ENCODE measurements around the gene UNC13B.
"Not testable (repeated sequence)": the region's sequence is repeated elsewhere in the genome, so short reads cannot be mapped to it uniquely, and the experiment has no call there.

Gene UNC13B

DNA sequence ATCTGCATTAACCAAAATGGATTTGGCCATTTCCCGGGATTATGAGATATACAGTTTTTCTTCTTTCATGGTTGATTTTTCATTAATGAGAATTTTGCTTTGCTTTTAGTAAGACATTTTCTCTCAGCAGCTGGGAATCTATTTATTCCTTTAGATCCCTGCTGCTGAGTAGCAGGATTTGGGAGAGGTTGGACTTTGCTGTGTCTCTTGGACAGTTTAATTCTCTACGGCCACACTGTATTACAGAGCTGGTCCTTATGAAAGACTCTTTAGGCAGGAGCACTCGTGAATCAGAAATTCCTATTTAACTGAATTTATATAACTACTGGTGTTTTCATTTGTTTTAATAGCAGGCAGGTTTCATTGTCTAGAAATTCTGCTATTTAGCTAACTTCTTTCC, 1.6 kb downstream of the UNC13B start:
- no peak overlapping the region for H3K4me3 ChIP-seq (ENCODE audit: insufficient read depth, low read depth, low read length, poor library complexity, severe bottlenecking)

DNA sequence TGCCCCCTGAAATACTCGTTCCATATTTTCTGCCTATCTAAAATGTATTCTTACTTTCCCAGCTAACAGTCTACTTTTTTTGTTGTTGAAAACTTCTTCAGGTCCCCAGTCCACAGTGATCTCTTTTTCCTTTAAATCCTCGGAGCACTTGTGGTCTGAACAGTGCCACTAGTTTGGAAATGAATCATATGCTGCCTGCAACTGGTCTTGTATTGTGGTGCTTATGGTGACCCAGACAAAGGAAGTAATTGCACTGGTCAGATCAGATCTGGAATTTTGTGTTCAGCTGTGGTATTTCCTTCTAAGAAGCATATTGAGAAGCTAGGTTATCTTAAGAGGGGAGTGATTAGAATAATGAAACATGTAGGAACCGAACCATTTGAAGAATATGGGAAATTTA, 2.9 kb downstream of the UNC13B start:
- Histone ChIP-seq H3K27ac (ENCODE audit: insufficient read depth, low read length, poor library complexity, severe bottlenecking) (no peak overlapping the region), H3K9me3 (ENCODE audit: control insufficient read depth, low read length) (no peaks in the 10 kb centered on the region), H3K36me3 (ENCODE audit: control insufficient read depth, insufficient read depth, low read length) (no peaks in the 10 kb centered on the region), H3K4me3 (ENCODE audit: insufficient read depth, low read depth, low read length, poor library complexity, severe bottlenecking) (no peak overlapping the region), H3K4me1 (ENCODE audit: control insufficient read depth, insufficient read depth, low read length, poor library complexity, severe bottlenecking) (no peaks in the 10 kb centered on the region), H3K27me3 (replicated peaks; ENCODE audit: control insufficient read depth, insufficient read depth, low read length, poor library complexity, severe bottlenecking) (no peaks in the 10 kb centered on the region)
- no peak for DNase-seq

More for the DNA sequence above, 1.6 kb downstream of the UNC13B start:
- H3K27me3 ChIP-seq (replicated peaks; ENCODE audit: control insufficient read depth, insufficient read depth, low read length, poor library complexity, severe bottlenecking), result no peaks in the 10 kb centered on the region
- no peaks in the 10 kb centered on the region for H3K9me3 ChIP-seq (ENCODE audit: control insufficient read depth, low read length)
- H3K4me1 ChIP-seq (ENCODE audit: control insufficient read depth, insufficient read depth, low read length, poor library complexity, severe bottlenecking), result peaks cover 2% of the 10 kb centered on the region
- no peak overlapping the region for H3K27ac ChIP-seq (ENCODE audit: insufficient read depth, low read length, poor library complexity, severe bottlenecking)
- H3K36me3 ChIP-seq (ENCODE audit: control insufficient read depth, insufficient read depth, low read length), result no peaks in the 10 kb centered on the region
- no peak for DNase-seq

DNA sequence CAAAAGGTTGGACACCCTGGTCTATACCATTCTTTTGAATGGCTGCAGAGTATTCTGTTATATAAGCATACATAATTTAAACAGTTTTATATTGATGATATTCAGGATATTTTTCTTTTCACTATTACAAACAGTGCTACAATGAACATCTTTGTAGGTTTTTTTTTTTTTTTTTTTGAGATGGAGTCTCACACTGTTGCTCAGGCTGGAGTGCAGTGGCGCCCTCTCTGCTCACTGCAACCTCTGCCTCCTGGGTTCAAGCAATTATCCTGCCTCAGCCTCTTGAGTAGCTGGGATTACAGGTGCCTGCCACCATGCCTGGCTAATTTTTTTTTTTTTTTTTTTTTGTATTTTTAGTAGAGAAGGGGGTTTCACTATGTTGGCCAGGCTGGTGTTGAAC, 5.6 kb downstream of the UNC13B start:
- H3K27me3 ChIP-seq (replicated peaks; ENCODE audit: control insufficient read depth, insufficient read depth, low read length, poor library complexity, severe bottlenecking); H3K4me1 ChIP-seq (ENCODE audit: control insufficient read depth, insufficient read depth, low read length, poor library complexity, severe bottlenecking); DNase-seq: not testable (repeated sequence)

DNA sequence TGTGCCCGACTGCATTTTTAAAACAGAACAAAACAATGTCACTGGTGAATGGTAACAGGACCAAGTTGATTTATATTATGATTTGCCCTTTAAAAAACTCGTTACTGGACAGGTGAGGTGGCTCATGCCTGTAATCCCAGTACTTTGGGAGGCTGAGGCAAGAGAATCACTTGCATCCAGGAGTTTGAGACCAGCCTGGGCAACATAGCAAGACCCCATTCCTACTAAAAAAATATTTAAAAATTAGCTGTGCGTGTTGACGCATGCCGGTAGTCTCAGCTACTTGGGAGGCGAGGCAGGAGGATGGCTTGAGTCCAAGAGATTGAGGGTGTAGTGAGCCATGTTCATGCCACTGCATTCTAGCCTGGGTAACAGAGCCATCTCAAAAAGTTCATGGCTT, 7.2 kb downstream of the UNC13B start:
- Histone ChIP-seq H3K4me3 (ENCODE audit: insufficient read depth, low read depth, low read length, poor library complexity, severe bottlenecking) (no peak overlapping the region), H3K27ac (ENCODE audit: insufficient read depth, low read length, poor library complexity, severe bottlenecking) (no peak overlapping the region), H3K27me3 (replicated peaks; ENCODE audit: control insufficient read depth, insufficient read depth, low read length, poor library complexity, severe bottlenecking) (no peaks in the 10 kb centered on the region), H3K36me3 (ENCODE audit: control insufficient read depth, insufficient read depth, low read length) (no peaks in the 10 kb centered on the region), H3K4me1 (ENCODE audit: control insufficient read depth, insufficient read depth, low read length, poor library complexity, severe bottlenecking) (no peaks in the 10 kb centered on the region), H3K9me3 (ENCODE audit: control insufficient read depth, low read length) (no peaks in the 10 kb centered on the region)
- DNase-seq, result no peak

More for the DNA sequence above, 5.6 kb downstream of the UNC13B start:
- H3K4me3 ChIP-seq (ENCODE audit: insufficient read depth, low read depth, low read length, poor library complexity, severe bottlenecking); H3K36me3 ChIP-seq (ENCODE audit: control insufficient read depth, insufficient read depth, low read length); H3K9me3 ChIP-seq (ENCODE audit: control insufficient read depth, low read length); H3K27ac ChIP-seq (ENCODE audit: insufficient read depth, low read length, poor library complexity, severe bottlenecking): not testable (repeated sequence)

DNA sequence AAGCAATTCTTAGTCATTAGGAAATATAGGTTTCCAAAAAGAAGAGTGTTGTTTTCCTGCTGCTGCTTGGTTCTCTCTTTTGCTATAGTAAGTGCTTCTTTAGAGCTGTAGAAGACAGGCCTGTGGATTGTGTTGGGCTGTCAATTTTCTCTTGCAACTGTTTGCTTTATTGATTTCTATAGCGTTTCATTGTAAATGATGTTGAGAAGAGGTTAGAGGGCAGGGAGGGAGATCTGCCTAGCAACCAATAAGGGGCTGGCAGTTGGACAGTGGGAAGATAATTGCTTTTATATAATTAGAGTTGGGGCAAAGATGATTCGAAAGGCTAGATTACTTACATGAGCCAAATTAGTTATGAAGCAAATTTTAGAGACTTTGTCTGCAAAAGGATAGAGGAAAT, 11.1 kb downstream of the UNC13B start:
- no peak for DNase-seq

DNA sequence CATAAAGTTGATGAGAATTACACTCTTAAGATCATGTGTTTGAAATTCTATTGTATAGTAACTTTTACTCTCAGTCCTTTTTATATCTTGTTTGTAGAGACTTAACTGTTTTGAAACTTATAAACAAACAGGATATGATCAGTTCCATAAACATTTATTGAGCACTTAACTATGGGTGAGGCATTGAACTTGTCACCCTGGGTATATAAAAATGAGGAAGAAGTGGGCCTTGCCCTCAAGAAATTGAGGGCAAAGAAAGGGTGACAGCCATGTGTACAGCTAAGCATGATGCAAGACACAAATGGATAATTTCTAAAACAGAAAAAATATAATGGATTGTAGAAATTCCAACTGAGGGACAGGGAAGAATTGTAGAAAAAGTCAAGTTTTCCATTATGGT, 15.7 kb downstream of the UNC13B start:
- no peaks in the 10 kb centered on the region for H3K27me3 ChIP-seq (replicated peaks; ENCODE audit: control insufficient read depth, insufficient read depth, low read length, poor library complexity, severe bottlenecking)
- no peak for DNase-seq
- H3K4me3 ChIP-seq (ENCODE audit: insufficient read depth, low read depth, low read length, poor library complexity, severe bottlenecking), result no peak overlapping the region
- no peaks in the 10 kb centered on the region for H3K36me3 ChIP-seq (ENCODE audit: control insufficient read depth, insufficient read depth, low read length)
- H3K4me1 ChIP-seq (ENCODE audit: control insufficient read depth, insufficient read depth, low read length, poor library complexity, severe bottlenecking), result no peaks in the 10 kb centered on the region
- H3K27ac ChIP-seq (ENCODE audit: insufficient read depth, low read length, poor library complexity, severe bottlenecking), result no peak overlapping the region
- no peaks in the 10 kb centered on the region for H3K9me3 ChIP-seq (ENCODE audit: control insufficient read depth, low read length)

More for the DNA sequence above, 11.1 kb downstream of the UNC13B start:
- Histone ChIP-seq H3K4me1 (ENCODE audit: control insufficient read depth, insufficient read depth, low read length, poor library complexity, severe bottlenecking) (no peaks in the 10 kb centered on the region), H3K27me3 (replicated peaks; ENCODE audit: control insufficient read depth, insufficient read depth, low read length, poor library complexity, severe bottlenecking) (no peaks in the 10 kb centered on the region), H3K27ac (ENCODE audit: insufficient read depth, low read length, poor library complexity, severe bottlenecking) (no peak overlapping the region), H3K36me3 (ENCODE audit: control insufficient read depth, insufficient read depth, low read length) (no peaks in the 10 kb centered on the region), H3K4me3 (ENCODE audit: insufficient read depth, low read depth, low read length, poor library complexity, severe bottlenecking) (no peak overlapping the region), H3K9me3 (ENCODE audit: control insufficient read depth, low read length) (no peaks in the 10 kb centered on the region)

DNA sequence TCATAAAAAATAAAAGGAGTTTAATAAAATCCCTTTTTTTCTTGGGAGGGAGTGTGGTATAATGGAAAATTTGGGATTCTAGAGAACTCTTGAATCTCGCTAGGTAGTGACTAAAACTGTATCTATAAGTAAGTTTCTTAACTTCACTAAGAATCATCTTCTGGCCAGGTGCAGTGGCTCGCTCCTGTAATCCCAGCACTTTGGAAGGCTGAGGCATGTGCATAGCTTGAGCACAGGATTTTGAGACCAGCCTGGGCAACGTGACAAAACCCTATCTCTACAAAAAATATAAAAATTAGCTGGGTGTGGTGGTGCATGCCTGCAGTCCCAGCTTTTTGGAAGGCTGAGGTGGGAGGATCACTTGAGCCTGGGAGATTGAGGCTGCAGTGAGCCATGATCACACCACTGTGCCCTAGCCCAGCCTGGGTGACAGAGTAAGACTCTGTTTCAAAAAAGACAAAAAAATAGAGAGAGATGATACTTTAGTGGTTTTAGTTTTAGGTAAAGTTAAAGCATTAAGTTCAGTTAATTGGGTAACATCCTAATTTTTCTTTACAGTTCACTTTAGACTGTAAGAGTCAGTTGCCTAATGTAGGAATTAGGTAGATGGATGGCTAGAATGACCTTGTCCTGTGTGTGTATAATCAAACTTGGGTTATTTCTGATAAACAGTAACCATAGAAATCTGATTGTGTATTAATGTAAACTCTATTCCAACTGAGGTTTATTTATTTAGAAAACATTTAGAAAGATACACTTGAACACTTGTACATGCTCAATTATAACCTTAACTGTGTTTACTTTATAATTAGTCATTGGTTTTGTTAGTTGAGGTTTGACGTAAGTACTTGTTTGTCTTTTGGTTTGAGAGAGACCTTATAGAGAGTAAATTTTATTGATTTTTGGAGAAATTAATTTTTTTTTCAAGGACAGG, 17.8 kb downstream of the UNC13B start:
- no peak for DNase-seq
- Histone ChIP-seq H3K27ac (ENCODE audit: insufficient read depth, low read length, poor library complexity, severe bottlenecking) (no peak overlapping the region), H3K4me3 (ENCODE audit: insufficient read depth, low read depth, low read length, poor library complexity, severe bottlenecking) (no peak overlapping the region), H3K9me3 (ENCODE audit: control insufficient read depth, low read length) (no peaks in the 10 kb centered on the region), H3K27me3 (replicated peaks; ENCODE audit: control insufficient read depth, insufficient read depth, low read length, poor library complexity, severe bottlenecking) (no peaks in the 10 kb centered on the region), H3K4me1 (ENCODE audit: control insufficient read depth, insufficient read depth, low read length, poor library complexity, severe bottlenecking) (no peaks in the 10 kb centered on the region), H3K36me3 (ENCODE audit: control insufficient read depth, insufficient read depth, low read length) (no peaks in the 10 kb centered on the region)

DNA sequence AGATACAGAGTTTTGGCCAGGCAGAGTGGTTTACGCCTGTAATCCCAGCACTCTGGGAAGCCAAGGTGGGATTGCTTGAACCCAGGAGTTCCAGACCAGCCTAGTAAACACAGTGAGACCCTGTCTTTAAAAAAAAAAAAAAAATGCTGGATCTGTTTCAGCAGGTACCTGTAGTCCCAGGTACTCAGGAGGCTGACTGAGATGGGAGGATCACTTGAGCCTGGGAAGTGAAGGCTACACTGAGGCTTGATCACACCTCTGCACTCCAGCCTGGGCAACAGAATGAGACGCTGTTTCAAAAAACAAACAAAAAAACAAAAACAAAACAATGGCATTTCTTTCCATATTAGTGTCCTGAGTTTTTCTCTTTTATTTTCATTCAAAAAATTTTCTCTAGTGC, 19.0 kb downstream of the UNC13B start:
- Histone ChIP-seq H3K27me3 (replicated peaks; ENCODE audit: control insufficient read depth, insufficient read depth, low read length, poor library complexity, severe bottlenecking) (no peaks in the 10 kb centered on the region), H3K4me3 (ENCODE audit: insufficient read depth, low read depth, low read length, poor library complexity, severe bottlenecking) (no peak overlapping the region), H3K36me3 (ENCODE audit: control insufficient read depth, insufficient read depth, low read length) (no peaks in the 10 kb centered on the region), H3K9me3 (ENCODE audit: control insufficient read depth, low read length) (no peaks in the 10 kb centered on the region), H3K27ac (ENCODE audit: insufficient read depth, low read length, poor library complexity, severe bottlenecking) (no peak overlapping the region), H3K4me1 (ENCODE audit: control insufficient read depth, insufficient read depth, low read length, poor library complexity, severe bottlenecking) (no peaks in the 10 kb centered on the region)
- no peak for DNase-seq

DNA sequence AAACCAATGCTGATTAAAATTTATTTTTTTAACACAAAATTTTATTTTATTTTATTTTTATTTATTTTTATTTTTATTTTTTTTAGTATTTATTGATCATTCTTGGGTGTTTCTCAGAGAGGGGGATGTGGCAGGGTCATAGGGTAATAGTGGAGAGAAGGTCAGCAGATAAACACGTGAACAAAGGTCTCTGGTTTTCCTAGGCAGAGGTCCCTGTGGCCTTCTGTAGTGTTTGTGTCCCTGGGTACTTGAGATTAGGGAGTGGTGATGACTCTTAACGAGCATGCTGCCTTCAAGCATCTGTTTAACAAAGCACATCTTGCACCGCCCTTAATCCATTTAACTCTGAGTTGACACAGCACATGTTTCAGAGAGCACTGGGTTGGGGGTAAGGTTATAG, 20.6 kb downstream of the UNC13B start:
- not testable (repeated sequence) for H3K27me3 ChIP-seq (replicated peaks; ENCODE audit: control insufficient read depth, insufficient read depth, low read length, poor library complexity, severe bottlenecking); DNase-seq; H3K27ac ChIP-seq (ENCODE audit: insufficient read depth, low read length, poor library complexity, severe bottlenecking); H3K9me3 ChIP-seq (ENCODE audit: control insufficient read depth, low read length); H3K36me3 ChIP-seq (ENCODE audit: control insufficient read depth, insufficient read depth, low read length); H3K4me3 ChIP-seq (ENCODE audit: insufficient read depth, low read depth, low read length, poor library complexity, severe bottlenecking); H3K4me1 ChIP-seq (ENCODE audit: control insufficient read depth, insufficient read depth, low read length, poor library complexity, severe bottlenecking)

DNA sequence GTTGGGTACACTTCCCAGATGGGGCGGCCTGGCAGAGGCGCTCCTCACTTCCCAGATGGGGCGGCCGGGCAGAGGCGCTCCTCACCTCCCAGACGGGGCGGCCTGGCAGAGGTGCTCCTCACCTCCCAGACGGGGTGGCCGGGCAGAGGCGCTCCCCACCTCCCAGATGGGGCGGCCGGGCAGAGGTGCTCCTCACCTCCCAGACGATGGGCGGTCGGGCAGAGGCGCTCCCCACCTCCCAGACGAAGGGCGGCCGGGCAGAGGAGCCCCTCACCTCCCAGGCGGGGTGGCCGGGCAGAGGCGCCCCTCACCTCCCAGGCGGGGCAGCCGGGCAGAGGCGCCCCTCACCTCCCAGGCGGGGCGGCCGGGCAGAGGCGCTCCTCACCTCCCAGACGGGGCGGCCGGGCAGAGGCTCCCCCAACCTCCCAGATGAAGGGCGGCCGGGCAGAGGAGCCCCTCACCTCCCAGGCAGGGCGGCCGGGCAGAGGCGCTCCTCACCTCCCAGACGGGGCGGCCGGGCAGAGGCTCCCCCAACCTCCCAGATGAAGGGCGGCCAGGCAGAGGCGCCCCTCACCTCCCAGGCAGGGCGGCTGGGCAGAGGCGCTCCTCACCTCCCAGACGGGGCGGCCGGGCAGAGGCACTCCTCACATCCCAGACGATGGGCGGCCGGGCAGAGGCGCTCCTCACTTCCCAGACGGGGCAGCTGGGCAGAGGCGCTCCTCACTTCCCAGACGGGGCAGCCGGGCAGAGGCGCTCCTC, 21.4 kb downstream of the UNC13B start:
- not testable (repeated sequence) for H3K36me3 ChIP-seq (ENCODE audit: control insufficient read depth, insufficient read depth, low read length); H3K4me1 ChIP-seq (ENCODE audit: control insufficient read depth, insufficient read depth, low read length, poor library complexity, severe bottlenecking); H3K4me3 ChIP-seq (ENCODE audit: insufficient read depth, low read depth, low read length, poor library complexity, severe bottlenecking); H3K27me3 ChIP-seq (replicated peaks; ENCODE audit: control insufficient read depth, insufficient read depth, low read length, poor library complexity, severe bottlenecking); H3K9me3 ChIP-seq (ENCODE audit: control insufficient read depth, low read length); DNase-seq; H3K27ac ChIP-seq (ENCODE audit: insufficient read depth, low read length, poor library complexity, severe bottlenecking)

All from effector memory CD4-positive, alpha-beta T cell (primary cell).